K562 (cell line): Measurements from ENCODE around the gene NEK1. TPM values are rescaled to one million over a fixed set of nuclear protein-coding genes. Genes with fewer than 3 reads are reported as not detected.

Experiments
- E2F4 ChIP-seq: sonication (generic); formaldehyde crosslinking; IDR thresholded peaks from 2 replicates; pipeline ENCODE4 v1.8.0; 2022; ENCODE audit warnings: mild to moderate bottlenecking, low read depth, missing genetic modification reagents
- FOXA1 ChIP-seq: fragments of 450-650 bp; IDR thresholded peaks from 2 replicates; pipeline ENCODE4 v1.6.1; 2016; ENCODE audit warnings: mild to moderate bottlenecking, borderline replicate concordance
- FOXO4 ChIP-seq: fragments of 450-650 bp; formaldehyde crosslinking; IDR thresholded peaks from 2 replicates; pipeline ENCODE4 v1.4.0; 2020; ENCODE audit warnings: mild to moderate bottlenecking, moderate library complexity
- HMG20B ChIP-seq: fragments of 250-450 bp; sonication (Bioruptor Pico); IDR thresholded peaks from 2 replicates; pipeline ENCODE4 v1.5.0; 2021; ENCODE audit warnings: mild to moderate bottlenecking
- HOXB6 ChIP-seq: fragments of 250-450 bp; sonication (Bioruptor Pico); IDR thresholded peaks from 2 replicates; pipeline ENCODE4 v1.5.1; 2022; ENCODE audit warnings: mild to moderate bottlenecking, borderline replicate concordance
- JUND ChIP-seq, 2 experiments: IDR thresholded peaks; 2 replicates in 1 of 2; 3 replicates in 1 of 2; pipeline ENCODE4 v1.6.1; 2011; ENCODE audit warnings: borderline replicate concordance in 2 of 2, low read depth in 2 of 2, low read length in 2 of 2, improper control_type of control experiment in 1 of 2, missing biosample characterization in 1 of 2, missing genetic modification characterization in 1 of 2, missing genetic modification reagents in 1 of 2
- KDM4B ChIP-seq, 2 experiments: fragments of 450-650 bp in 1 of 2; sonication (generic) in 1 of 2; IDR thresholded peaks; 2 replicates each; pipeline ENCODE4 v1.6.1; 2016 to 2017; ENCODE audit warnings: borderline replicate concordance in 2 of 2, antibody characterized with exemption in 1 of 2, low read depth in 1 of 2, mild to moderate bottlenecking in 1 of 2
- NKRF ChIP-seq: fragments of 450-650 bp; IDR thresholded peaks from 2 replicates; pipeline ENCODE4 v1.6.1; 2016; ENCODE audit warnings: borderline replicate concordance
- PRMT5 ChIP-seq: sonication (generic); formaldehyde crosslinking; IDR thresholded peaks from 2 replicates; pipeline ENCODE4 v1.5.0; 2020; ENCODE audit warnings: missing genetic modification reagents
- RAD21 ChIP-seq, 2 experiments: fragments of 250-450 bp in 1 of 2; fragments of 450-650 bp in 1 of 2; sonication (Bioruptor Pico) in 1 of 2; formaldehyde crosslinking in 1 of 2; IDR thresholded peaks in 1 of 2; conservative IDR thresholded peaks in 1 of 2; 2 replicates each; pipeline versions ENCODE4 v1.4.0 to v1.8.0; 2020 to 2022; ENCODE audit warnings: mild to moderate bottlenecking in 2 of 2, moderate library complexity in 1 of 2
- RBM25 ChIP-seq: fragments of 200-400 bp; formaldehyde crosslinking; IDR thresholded peaks from 2 replicates; pipeline ENCODE4 v1.6.1; 2018; ENCODE audit warnings: low read length, low read depth, moderate library complexity; ENCODE audit not compliant: severe bottlenecking
- RFX5 ChIP-seq: IDR thresholded peaks from 2 replicates; pipeline ENCODE4 v1.6.1; 2011; ENCODE audit warnings: low read depth, mild to moderate bottlenecking, improper control_type of control experiment, low read length
- TBP ChIP-seq: optimal IDR thresholded peaks from 2 replicates; pipeline ENCODE3; 2011; ENCODE audit warnings: low read depth, low read length, improper control_type of control experiment
- TRIM24 ChIP-seq, 2 experiments: fragments of 450-650 bp; IDR thresholded peaks; 2 replicates each; pipeline ENCODE4 v1.6.1; 2016
- ZBTB8A ChIP-seq: fragments of 450-650 bp; IDR thresholded peaks from 2 replicates; pipeline ENCODE4 v1.6.1; 2018; ENCODE audit warnings: mild to moderate bottlenecking, moderate library complexity; ENCODE audit not compliant: partially characterized antibody
- polyA plus RNA-seq, 8 experiments: library from polyadenylated mRNA; depleted of rRNA in 4 of 8; stranded (reverse) in 5 of 8; unstranded in 3 of 8; fragments of >200 nt; fragmentation: Nextera tagmentation in 2 of 8; fragmentation: Illumina TruSeq in 1 of 8; extraction: Ambion mirVana in 2 of 8; extraction: Trizol in 1 of 8; gene quantifications; 2 replicates each; pipeline versions ENCODE4 v1.2.1 to v1.2.3, GENCODE V29; 2011 to 2014; ENCODE audit warnings: inconsistent platforms in 1 of 8, missing spikeins in 1 of 8
- total RNA-seq, 7 experiments: library from RNA; depleted of rRNA in 6 of 7; stranded (reverse); fragments of >200 nt in 6 of 7; fragmentation: Illumina TruSeq in 2 of 7; extraction: Trizol in 2 of 7; gene quantifications; 2 replicates each; pipeline versions ENCODE4 v1.2.1 to v1.2.3, GENCODE V29; 2011 to 2021; ENCODE audit warnings: low replicate concordance in 1 of 7

The NEK1 gene
- total and polyA plus RNA-seq, 9 of the 15 experiments (the other 6 are each of a cell fraction or from before 2014, with no cell fraction given): 6.2 to 15.7 (median 10.3) TPM

GRCh38 chr4:169619958-169620879, 7.8 kb upstream of the NEK1 start, which contains the start of gene CLCN3 (continued):
- TF ChIP-seq NKRF: no peak
- no peak for TF ChIP-seq E2F4 (CRISPR knock-in tag)
- no peak for TF ChIP-seq FOXO4 (CRISPR knock-in tag)
- peak; percentile 57; the same call in 1 of the 2 replicates for TF ChIP-seq HOXB6 (CRISPR knock-in tag)
- no peak; a peak in 1 of 4 replicates for TF ChIP-seq TRIM24 (IDR thresholded peaks at IDR 0.05)
- TF ChIP-seq RAD21 (CRISPR knock-in tag; conservative IDR thresholded peaks at IDR 0.05 in 1 of 2, IDR thresholded peaks at IDR 0.05 in 1 of 2): peak; percentile 5 to 17; a peak in 2 of 4 replicates
- TF ChIP-seq RFX5: peak; percentile 69; the same call in 1 of the 2 replicates
- TF ChIP-seq JUND (IDR thresholded peaks at IDR 0.05; ENCODE audit: borderline replicate concordance, low read depth, low read length): peak; percentile 82
- TF ChIP-seq JUND (tag; IDR thresholded peaks at IDR 0.05; ENCODE audit: borderline replicate concordance, low read depth, low read length): peak; percentile 81; the same call in 2 of the 3 replicates
- TF ChIP-seq PRMT5 (CRISPR knock-in tag): no peak
- peak; percentile 73 for TF ChIP-seq TBP
- TF ChIP-seq KDM4B (IDR thresholded peaks at IDR 0.05; ENCODE audit: borderline replicate concordance in 2 of 2, low read depth in 1 of 2): peak in 1 of 2 experiments; percentile 6; a peak in 1 of 4 replicates
- TF ChIP-seq RBM25: no peak
- no peak for TF ChIP-seq FOXA1
- TF ChIP-seq ZBTB8A: no peak
- TF ChIP-seq HMG20B (CRISPR knock-in tag): no peak
